Small intestine (tissue), 7 donors: ENCODE results near the gene ABHD1. TPM values are rescaled to one million over a fixed set of nuclear protein-coding genes. Genes with fewer than 3 reads are reported as not detected.

Experiments used
- DNase-seq, 2 donors: peaks; one replicate each; pipeline versions ENCODE4 v3.0.0 to v3.0.0-alpha.2; 2013
- FAIRE-seq: peaks from 2 replicates; lab custom pipeline; 2012; peaks lifted over from hg19 to GRCh38; lab: Jason Lieb, UNC
- H3K27ac ChIP-seq, 3 donors: one replicate each; pipeline ENCODE4 v1.5.1; 2013; ENCODE audit warnings: low read length in 2 of 3, mild to moderate bottlenecking in 2 of 3, control low read depth in 1 of 3, inconsistent platforms in 1 of 3, low read depth in 1 of 3, moderate library complexity in 1 of 3
- H3K27me3 ChIP-seq, 3 donors: one replicate each; pipeline ENCODE4 v1.6.1; 2013; ENCODE audit warnings: low read length in 3 of 3, inconsistent platforms in 1 of 3; ENCODE audit not compliant: control insufficient read depth in 3 of 3, insufficient read depth in 3 of 3
- H3K36me3 ChIP-seq, 3 donors: one replicate each; pipeline ENCODE4 v1.6.1; 2013; ENCODE audit warnings: low read length in 3 of 3, inconsistent platforms in 1 of 3, low read depth in 1 of 3, mild to moderate bottlenecking in 1 of 3, moderate library complexity in 1 of 3; ENCODE audit not compliant: control insufficient read depth in 3 of 3, insufficient read depth in 2 of 3
- H3K4me1 ChIP-seq, 3 donors: one replicate each; pipeline ENCODE4 v1.6.1; 2013; ENCODE audit warnings: low read length in 2 of 3, inconsistent platforms in 1 of 3, low read depth in 1 of 3, mild to moderate bottlenecking in 1 of 3, moderate library complexity in 1 of 3; ENCODE audit not compliant: control insufficient read depth in 3 of 3, insufficient read depth in 2 of 3
- H3K4me3 ChIP-seq, 3 donors: one replicate each; pipeline ENCODE4 v1.5.1; 2013; ENCODE audit warnings: low read length in 3 of 3, control low read depth in 1 of 3, inconsistent platforms in 1 of 3, low read depth in 1 of 3, mild to moderate bottlenecking in 1 of 3, moderate library complexity in 1 of 3
- H3K9me3 ChIP-seq, 2 donors: one replicate each; pipeline ENCODE4 v1.6.1; 2013; ENCODE audit warnings: low read depth in 1 of 2, low read length in 1 of 2; ENCODE audit not compliant: control insufficient read depth in 2 of 2, insufficient read depth in 1 of 2
- whole genome bisulfite sequencing, 3 donors: extraction: QIAGEN DNeasy Blood & Tissue Kit; methylation state at CpG; one replicate each; pipeline ENCODE4 v1.1.7; 2013; 5-methylcytosine and 5-hydroxymethylcytosine counted together
- polyA plus RNA-seq, 4 donors: library from polyadenylated mRNA; stranded (reverse) in 3 of 4; unstranded in 1 of 4; fragments of 200-250 nt in 3 of 4; fragments of 120-200 nt in 1 of 4; gene quantifications; one replicate each; pipeline versions ENCODE4 v1.2.1 to v1.2.3, GENCODE V29; 2013
- donor health status: healthy with polysubstance abuse.
- donor health status: control.
- donor health status: control.
- donor health status: Bipolar disorder and iron deficiency.
- donor health status: healthy.

Gene ABHD1
- polyA plus RNA-seq, 4 donors: 0.25 to 1.1 TPM; not detected in 2

- H3K27ac ChIP-seq: peak overlapping the region in 2 of 3 donors; percentile 77 to 80
- DNase-seq (no peak), FAIRE-seq (no peak)
- H3K9me3 ChIP-seq: no peaks in the 10 kb centered on the region
- H3K4me3 ChIP-seq: peak overlapping the region; percentile 24 to 71 (median 26)
- 62 to 87% (median 86%) methylated on average over 13 to 14 of the region's 14 CpGs for WGBS, 3 donors
- H3K36me3 ChIP-seq: peaks cover 0 to 28% (median 0%) of the 10 kb centered on the region in 3 donors
- peaks cover 0 to 8% (median 0%) of the 10 kb centered on the region in 3 donors for H3K4me1 ChIP-seq
- peaks cover 0 to 8% (median 0%) of the 10 kb centered on the region in 3 donors for H3K27me3 ChIP-seq
These were observed 44.1 kb upstream of the ABHD1 start for GRCh38 chr2:27079233-27080139.

- DNase-seq (no peak), FAIRE-seq (no peak)
- Histone ChIP-seq H3K4me3 (peak overlapping the region in 1 of 3 donors; percentile 71), H3K4me1 (peaks cover 0 to 10% (median under 1%) of the 10 kb centered on the region in 3 donors), H3K9me3 (no peaks in the 10 kb centered on the region), H3K36me3 (peaks cover 0 to 28% (median 0%) of the 10 kb centered on the region in 3 donors), H3K27me3 (peaks cover 0 to 8% (median 0%) of the 10 kb centered on the region in 3 donors), H3K27ac (peak overlapping the region in 1 of 3 donors; percentile 1)
- WGBS, 3 donors: 74 to 95% (median 87%) methylated on average over 7 of the region's 7 CpGs
These were observed 43.5 kb upstream of the ABHD1 start for GRCh38 chr2:27080140-27080469.

GRCh38 chr2:27080603-27080936 lies 43.0 kb upstream of the ABHD1 start:
- FAIRE-seq: no peak

GRCh38 chr2:27081984-27082772 lies 41.4 kb upstream of the ABHD1 start:
- peaks cover 0 to 8% (median 0%) of the 10 kb centered on the region in 3 donors for H3K27me3 ChIP-seq
- H3K36me3 ChIP-seq: peaks cover 0 to 28% (median 0%) of the 10 kb centered on the region in 3 donors
- no peak for FAIRE-seq
- H3K27ac ChIP-seq: peak overlapping the region in 2 of 3 donors; percentile 82 to 91
- 89 to 94% (median 92%) methylated on average over 32 to 38 of the region's 38 CpGs for WGBS, 3 donors
- H3K4me1 ChIP-seq: peaks cover 3 to 15% (median 5%) of the 10 kb centered on the region in 3 donors
- DNase-seq: no peak
- no peak overlapping the region for H3K4me3 ChIP-seq
- no peaks in the 10 kb centered on the region for H3K9me3 ChIP-seq

More at GRCh38 chr2:27080603-27080936, 43.0 kb upstream of the ABHD1 start:
- Histone ChIP-seq H3K27ac (peak overlapping the region in 2 of 3 donors; percentile 1 to 39), H3K27me3 (peaks cover 0 to 8% (median 0%) of the 10 kb centered on the region in 3 donors), H3K36me3 (peaks cover 0 to 28% (median 0%) of the 10 kb centered on the region in 3 donors), H3K4me3 (peak overlapping the region in 1 of 3 donors; percentile 71), H3K9me3 (no peaks in the 10 kb centered on the region), H3K4me1 (peaks cover 3 to 15% (median 5%) of the 10 kb centered on the region in 3 donors)
- 76 to 91% (median 77%) methylated on average over 14 of the region's 14 CpGs for WGBS, 3 donors
- no peak for DNase-seq

GRCh38 chr2:27082773-27083409 lies 40.7 kb upstream of the ABHD1 start:
- H3K4me1 ChIP-seq: peaks cover 3 to 15% (median 5%) of the 10 kb centered on the region in 3 donors
- H3K27ac ChIP-seq: no peak overlapping the region
- H3K9me3 ChIP-seq: no peaks in the 10 kb centered on the region
- peaks cover 0 to 28% (median 0%) of the 10 kb centered on the region in 3 donors for H3K36me3 ChIP-seq
- no peak overlapping the region for H3K4me3 ChIP-seq
- FAIRE-seq: no peak
- no peak for DNase-seq
- WGBS, 3 donors: 89 to 92% (median 90%) methylated on average over 27 of the region's 27 CpGs
- peaks cover 0 to 7% (median 0%) of the 10 kb centered on the region in 3 donors for H3K27me3 ChIP-seq

- no peak overlapping the region for H3K27ac ChIP-seq
- no peak for DNase-seq
- H3K36me3 ChIP-seq: peaks cover 0 to 28% (median 0%) of the 10 kb centered on the region in 3 donors
- H3K27me3 ChIP-seq: peaks cover 0 to under 1% (median 0%) of the 10 kb centered on the region in 3 donors
- FAIRE-seq: no peak
- H3K4me1 ChIP-seq: peaks cover 3 to 15% (median 5%) of the 10 kb centered on the region in 3 donors
- H3K9me3 ChIP-seq: no peaks in the 10 kb centered on the region
- no peak overlapping the region for H3K4me3 ChIP-seq
- 85 to 91% (median 88%) methylated on average over 19 to 20 of the region's 20 CpGs for WGBS, 3 donors
These were observed 40.0 kb upstream of the ABHD1 start for GRCh38 chr2:27083410-27084296.

GRCh38 chr2:27084297-27085061 lies 39.1 kb upstream of the ABHD1 start:
- DNase-seq: no peak
- H3K4me1 ChIP-seq: peaks cover 3 to 21% (median 5%) of the 10 kb centered on the region in 3 donors
- no peak overlapping the region for H3K4me3 ChIP-seq
- peaks cover 0 to 36% (median 0%) of the 10 kb centered on the region in 3 donors for H3K36me3 ChIP-seq
- no peaks in the 10 kb centered on the region for H3K9me3 ChIP-seq
- H3K27me3 ChIP-seq: no peaks in the 10 kb centered on the region
- H3K27ac ChIP-seq: no peak overlapping the region
- no peak for FAIRE-seq
- WGBS, 3 donors: 85 to 93% (median 91%) methylated on average over 6 of the region's 6 CpGs
